ENCODE measurements around the gene HOXA6. TPM values are rescaled to one million over a fixed set of nuclear protein-coding genes. Genes with fewer than 3 reads are reported as not detected.

HOXA6 gene
- total RNA-seq, 4 donors from 2014 or later = 1.1 to 13.1 (median 6.4) TPM

DNA sequence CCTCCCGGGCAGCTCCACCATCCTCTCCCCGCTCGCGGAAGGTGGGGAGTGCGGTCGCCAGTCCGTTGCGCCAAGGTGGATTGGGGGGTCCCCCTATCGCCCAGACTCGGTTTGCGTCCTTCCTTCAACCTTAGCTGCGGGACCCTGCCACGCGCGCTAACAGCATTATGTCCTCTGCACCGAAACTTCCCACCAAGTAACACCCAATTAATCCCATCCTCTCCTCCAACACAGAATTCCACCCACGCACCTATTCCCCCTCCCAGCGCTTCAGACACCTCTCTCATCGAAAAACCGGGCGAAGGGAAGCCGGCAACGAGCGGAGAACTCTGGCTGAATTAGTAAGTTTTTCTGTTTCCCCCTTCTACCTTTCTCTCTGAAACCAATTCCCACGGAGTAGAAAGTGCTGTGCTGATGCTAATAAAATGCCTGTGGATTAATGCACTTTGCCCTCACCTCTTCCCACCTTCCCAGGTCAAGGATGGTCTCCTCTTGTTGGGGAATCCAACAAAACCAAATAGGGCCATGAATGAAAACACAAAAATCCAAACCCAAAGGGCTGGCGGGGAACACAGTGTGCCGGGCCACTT lies 3.9 kb upstream of the HOXA6 start:
- no peak for ATAC-seq (ENCODE audit: low FRiP score)

GRCh38 chr7:27150568-27151340 lies 3.2 kb upstream of the HOXA6 start:
- ATAC-seq (ENCODE audit: low FRiP score) = peak; percentile 67
- peak; percentile 46 for DNase-seq (ENCODE audit: low spot score)
- TF ChIP-seq, protein P1, sequence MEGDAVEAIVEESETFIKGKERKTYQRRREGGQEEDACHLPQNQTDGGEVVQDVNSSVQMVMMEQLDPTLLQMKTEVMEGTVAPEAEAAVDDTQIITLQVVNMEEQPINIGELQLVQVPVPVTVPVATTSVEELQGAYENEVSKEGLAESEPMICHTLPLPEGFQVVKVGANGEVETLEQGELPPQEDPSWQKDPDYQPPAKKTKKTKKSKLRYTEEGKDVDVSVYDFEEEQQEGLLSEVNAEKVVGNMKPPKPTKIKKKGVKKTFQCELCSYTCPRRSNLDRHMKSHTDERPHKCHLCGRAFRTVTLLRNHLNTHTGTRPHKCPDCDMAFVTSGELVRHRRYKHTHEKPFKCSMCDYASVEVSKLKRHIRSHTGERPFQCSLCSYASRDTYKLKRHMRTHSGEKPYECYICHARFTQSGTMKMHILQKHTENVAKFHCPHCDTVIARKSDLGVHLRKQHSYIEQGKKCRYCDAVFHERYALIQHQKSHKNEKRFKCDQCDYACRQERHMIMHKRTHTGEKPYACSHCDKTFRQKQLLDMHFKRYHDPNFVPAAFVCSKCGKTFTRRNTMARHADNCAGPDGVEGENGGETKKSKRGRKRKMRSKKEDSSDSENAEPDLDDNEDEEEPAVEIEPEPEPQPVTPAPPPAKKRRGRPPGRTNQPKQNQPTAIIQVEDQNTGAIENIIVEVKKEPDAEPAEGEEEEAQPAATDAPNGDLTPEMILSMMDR (IDR thresholded peaks at IDR 0.05) = peak in 2 of 3 donors; percentile 54 to 79

More for the DNA sequence above, 3.9 kb upstream of the HOXA6 start:
- DNase-seq (ENCODE audit: low spot score) = peak; percentile 20
- TF ChIP-seq, protein P1 (IDR thresholded peaks at IDR 0.05) = no peak

DNA sequence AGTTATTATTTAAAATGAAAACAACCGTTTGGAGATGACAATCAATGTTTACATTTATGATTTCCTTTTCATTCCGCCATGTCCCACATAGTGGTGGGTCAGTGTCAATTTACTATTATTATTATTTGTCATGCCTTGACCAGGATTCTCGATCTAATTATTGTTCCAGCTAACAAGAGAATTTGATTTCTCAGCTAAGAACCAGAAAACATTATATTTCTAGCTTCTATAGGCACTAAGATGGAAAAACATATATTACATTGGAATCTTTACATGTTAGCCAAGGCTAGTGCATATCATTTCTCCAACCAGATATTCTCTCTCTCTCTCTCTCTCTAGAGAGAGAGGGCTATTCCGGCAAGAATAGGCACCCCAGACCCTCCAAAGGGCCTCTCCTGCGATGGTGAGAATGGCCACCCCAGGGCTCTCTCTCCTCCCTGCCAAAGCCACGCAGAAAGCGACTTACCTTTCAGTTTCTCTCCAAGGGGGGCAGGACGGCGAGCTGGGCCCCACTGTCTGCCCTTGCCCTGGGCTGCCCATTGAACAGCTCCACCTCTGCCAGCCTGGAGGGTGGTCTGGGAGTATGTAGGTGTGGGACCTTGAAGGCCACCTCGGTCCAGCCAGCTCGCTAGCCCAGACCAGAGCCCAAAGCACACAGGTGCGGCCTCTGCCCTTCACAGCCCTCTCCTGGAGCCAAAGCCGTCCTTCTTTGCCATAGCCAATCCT lies 2.4 kb upstream of the HOXA6 start:
- DNase-seq (ENCODE audit: low spot score) (peak; percentile 20), ATAC-seq (ENCODE audit: low FRiP score) (no peak)
- TF ChIP-seq, protein P1 (IDR thresholded peaks at IDR 0.05) = no peak

DNA sequence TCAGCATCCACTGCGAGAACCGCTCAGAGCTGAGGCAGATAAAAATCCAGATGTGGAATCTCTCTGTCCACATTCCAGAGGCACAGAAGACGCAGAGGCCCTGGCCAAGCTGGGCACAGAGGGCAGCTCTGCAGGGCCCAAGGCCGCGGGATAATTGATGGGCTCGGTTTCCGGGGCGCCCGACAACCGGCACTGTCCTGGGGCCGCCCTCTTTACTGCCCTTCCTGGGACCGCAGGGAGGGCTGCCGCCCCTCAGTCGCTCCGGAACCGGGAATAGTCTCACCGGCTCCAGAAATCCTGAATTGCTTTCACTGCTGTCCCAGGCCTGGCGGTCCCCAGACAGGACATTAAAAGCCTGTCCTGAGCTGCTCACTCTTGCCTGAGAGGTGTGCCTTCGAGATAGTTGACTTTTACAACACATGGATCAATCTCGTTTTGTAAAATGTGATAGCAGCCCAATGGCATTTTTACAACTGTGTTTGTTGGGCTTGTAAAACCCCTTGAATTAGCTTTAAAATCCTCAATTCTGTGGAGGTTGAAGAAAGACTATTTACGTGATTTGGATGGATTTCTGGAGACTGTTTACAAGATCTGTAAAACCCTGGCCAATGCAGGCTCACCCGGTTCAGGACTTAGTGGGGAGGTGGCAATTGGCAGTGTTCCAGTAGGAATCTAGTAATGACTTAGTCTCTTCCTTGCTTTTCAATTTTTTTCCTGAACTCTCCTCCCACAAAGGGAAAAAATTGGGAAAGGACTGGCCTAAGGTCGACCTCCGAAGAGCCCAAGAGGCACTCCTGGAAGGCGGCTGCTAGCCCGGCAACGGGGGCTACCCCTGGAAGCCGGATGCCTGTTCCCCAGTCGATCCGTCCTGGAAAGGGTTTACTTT lies 1.4 kb upstream of the HOXA6 start:
- DNase-seq (ENCODE audit: low spot score) = peak; percentile 18
- TF ChIP-seq, protein P1 (IDR thresholded peaks at IDR 0.05) = no peak
- ATAC-seq (ENCODE audit: low FRiP score) = no peak

- TF ChIP-seq, protein P1 (IDR thresholded peaks at IDR 0.05) = no peak
- ATAC-seq (ENCODE audit: low FRiP score) (no peak), DNase-seq (ENCODE audit: low spot score) (peak; percentile 22)
Observed at GRCh38 chr7:27148031-27148755, 619 bp upstream of the HOXA6 start.
